GM23338 (cell line): ENCODE measurements around the gene RAB5B. TPM values are rescaled to one million over a fixed set of nuclear protein-coding genes. Genes with fewer than 3 reads are reported as not detected.

Experiments used
- ATAC-seq: fragments of 200-7000 bp; cut with Tn5 transposase; 3 replicates; pipeline ENCODE4 v1.9.1; 2020
- DNase-seq: peaks from one replicate; pipeline ENCODE4 v3.0.0-alpha.2; 2015; ENCODE audit warnings: low spot score
- H2AFZ ChIP-seq: fragments of 200-600 bp; sonication (generic); 2 replicates; pipeline ENCODE4 v1.8.0; 2016; ENCODE audit warnings: antibody characterized with exemption, mild to moderate bottlenecking, moderate library complexity
- H3F3A ChIP-seq: fragments of 200-600 bp; sonication (generic); replicated peaks from 2 replicates; pipeline ENCODE4 v1.8.0; 2017; ENCODE audit warnings: antibody characterized with exemption, mixed run types, low read depth
- H3K27ac ChIP-seq: fragments of 200-600 bp; sonication (generic); 2 replicates; pipeline ENCODE4 v1.6.1; 2016; ENCODE audit warnings: low read depth
- H3K27me3 ChIP-seq: fragments of 200-600 bp; sonication (generic); 2 replicates; pipeline ENCODE4 v1.8.0; 2016; ENCODE audit warnings: mild to moderate bottlenecking, mixed run types, moderate library complexity; ENCODE audit not compliant: insufficient read depth
- H3K36me3 ChIP-seq: fragments of 200-600 bp; sonication (generic); 2 replicates; pipeline ENCODE4 v1.8.0; 2016; ENCODE audit warnings: mild to moderate bottlenecking; ENCODE audit not compliant: insufficient read depth
- H3K4me1 ChIP-seq: fragments of 200-600 bp; sonication (generic); 2 replicates; pipeline ENCODE4 v1.8.0; 2016; ENCODE audit warnings: mild to moderate bottlenecking, moderate library complexity; ENCODE audit not compliant: insufficient read depth
- H3K4me2 ChIP-seq: fragments of 200-600 bp; sonication (generic); 2 replicates; pipeline ENCODE4 v1.7.1; 2017; ENCODE audit warnings: mixed run types
- H3K4me3 ChIP-seq: fragments of 200-600 bp; sonication (generic); 2 replicates; pipeline ENCODE4 v1.6.1; 2016; ENCODE audit warnings: mixed run types
- H3K79me2 ChIP-seq: fragments of 200-600 bp; sonication (generic); replicated peaks from 2 replicates; pipeline ENCODE4 v1.8.0; 2017; ENCODE audit warnings: mild to moderate bottlenecking; ENCODE audit not compliant: insufficient read depth
- H3K9me2 ChIP-seq: fragments of 200-600 bp; sonication (generic); 2 replicates; pipeline ENCODE4 v1.8.0; 2017; ENCODE audit not compliant: insufficient read depth
- H4K20me1 ChIP-seq: fragments of 200-600 bp; sonication (generic); replicated peaks from 2 replicates; pipeline ENCODE4 v1.8.0; 2017; ENCODE audit warnings: mild to moderate bottlenecking; ENCODE audit not compliant: insufficient read depth
- H3K27ac Mint-ChIP-seq: 2 replicates; pipeline ENCODE4 v1.8.0; 2020; ENCODE audit warnings: inconsistent platforms, mild to moderate bottlenecking, moderate library complexity, mixed read lengths
- H3K27me3 Mint-ChIP-seq: 3 replicates; pipeline ENCODE4 v1.8.0; 2022; ENCODE audit warnings: low read depth, mild to moderate bottlenecking, moderate library complexity, mixed read lengths, inconsistent platforms; ENCODE audit not compliant: insufficient read depth, poor library complexity
- H3K36me3 Mint-ChIP-seq: 3 replicates; pipeline ENCODE4 v1.8.0; 2021; ENCODE audit warnings: low read depth, mild to moderate bottlenecking, inconsistent platforms, moderate library complexity, mixed read lengths
- H3K4me1 Mint-ChIP-seq: 3 replicates; pipeline ENCODE4 v1.8.0; 2020; ENCODE audit warnings: mild to moderate bottlenecking, inconsistent platforms, mixed read lengths
- H3K4me3 Mint-ChIP-seq: 3 replicates; pipeline ENCODE4 v1.8.0; 2021; ENCODE audit warnings: moderate library complexity, mild to moderate bottlenecking, inconsistent platforms, mixed read lengths
- H3K9me3 Mint-ChIP-seq: 3 replicates; pipeline ENCODE4 v1.8.0; 2020; ENCODE audit warnings: moderate library complexity, mild to moderate bottlenecking, inconsistent platforms, mixed read lengths
- CTCF ChIP-seq, 2 experiments: fragments of 200-600 bp in 1 of 2; sonication (generic) in 1 of 2; conservative IDR thresholded peaks; 2 replicates each; pipeline versions ENCODE4 v1.5.1 to v1.6.1; 2016 to 2017; ENCODE audit warnings: antibody characterized with exemption in 2 of 2, low read depth in 2 of 2, mild to moderate bottlenecking in 2 of 2, moderate library complexity in 1 of 2
- ETS1 ChIP-seq: IDR thresholded peaks from 2 replicates; pipeline ENCODE4 v1.6.1; 2016; ENCODE audit warnings: antibody characterized with exemption
- EZH2 ChIP-seq: fragments of 200-600 bp; sonication (generic); IDR thresholded peaks from one replicate; pipeline ENCODE4 v1.8.0; 2017; ENCODE audit warnings: antibody characterized with exemption, mild to moderate bottlenecking, low read depth; ENCODE audit not compliant: unreplicated experiment
- EZH2phosphoT487 ChIP-seq: fragments of 200-600 bp; sonication (generic); IDR thresholded peaks from one replicate; pipeline ENCODE4 v1.8.1; 2018; ENCODE audit warnings: antibody characterized with exemption; ENCODE audit not compliant: unreplicated experiment
- JUNB ChIP-seq: IDR thresholded peaks from one replicate; pipeline ENCODE4 v1.6.1; 2016; ENCODE audit warnings: antibody characterized with exemption; ENCODE audit not compliant: unreplicated experiment
- NANOG ChIP-seq: IDR thresholded peaks from 2 replicates; pipeline ENCODE4 v1.6.1; 2016; ENCODE audit warnings: antibody characterized with exemption, borderline replicate concordance
- REST ChIP-seq: IDR thresholded peaks from one replicate; pipeline ENCODE4 v1.6.1; 2018; ENCODE audit warnings: antibody characterized with exemption; ENCODE audit not compliant: unreplicated experiment
- STAT1 ChIP-seq: IDR thresholded peaks from one replicate; pipeline ENCODE4 v1.6.1; 2016; ENCODE audit warnings: antibody characterized with exemption; ENCODE audit not compliant: unreplicated experiment
- ZNF331 ChIP-seq: fragments of 250-450 bp; sonication (Bioruptor Pico); IDR thresholded peaks from 2 replicates; pipeline ENCODE4 v1.5.0; 2020; ENCODE audit warnings: low read depth, mild to moderate bottlenecking, moderate library complexity
- ZNF462 ChIP-seq: fragments of 250-450 bp; sonication (Bioruptor Pico); IDR thresholded peaks from 2 replicates; pipeline ENCODE4 v1.5.0; 2020; ENCODE audit warnings: mild to moderate bottlenecking, moderate library complexity
- polyA plus RNA-seq: library from polyadenylated mRNA; unstranded; fragments of >200 nt; fragmentation: Nextera tagmentation; extraction: Ambion mirVana; gene quantifications from 2 replicates; pipeline ENCODE4 v1.2.1, GENCODE V29; 2016
- total RNA-seq: library from RNA; depleted of rRNA; stranded (reverse); fragments of >200 nt; shearing (Covaris generic); gene quantifications from 2 replicates; pipeline ENCODE4 v1.2.3, GENCODE V29; 2014

The RAB5B gene
- total and polyA plus RNA-seq, 2 experiments from 2014 or later, result 19.7 to 46.5 TPM

GRCh38 chr12:55946553-55946952 lies 27.3 kb upstream of the RAB5B start:
- Mint-ChIP-seq H3K36me3 (no peaks in the 10 kb centered on the region), H3K27ac (no peak overlapping the region), H3K27me3 (peaks cover 2% of the 10 kb centered on the region), H3K9me3 (no peaks in the 10 kb centered on the region), H3K4me1 (no peaks in the 10 kb centered on the region), H3K4me3 (no peak overlapping the region)
- no peaks in the 10 kb centered on the region for H3K4me1 ChIP-seq
- 0 out of 2 replicates have a peak, but pooled peaks cover 3% of the 10 kb centered on the region for H3F3A ChIP-seq
- H3K4me3 ChIP-seq, result no peak overlapping the region
- H3K36me3 ChIP-seq, result no peaks in the 10 kb centered on the region
- H3K79me2 ChIP-seq, result no peaks in the 10 kb centered on the region
- DNase-seq (no peak), ATAC-seq (no peak)
- TF ChIP-seq STAT1, result no peak
- no peak for TF ChIP-seq REST
- no peak for TF ChIP-seq CTCF (conservative IDR thresholded peaks at IDR 0.05; ENCODE audit: low read depth in 2 of 2)
- TF ChIP-seq ZNF462, result no peak
- TF ChIP-seq ZNF331 (CRISPR knock-in tag), result no peak
- TF ChIP-seq EZH2phosphoT487, result no peak
- no peak for TF ChIP-seq ETS1
- TF ChIP-seq JUNB, result no peak
- TF ChIP-seq NANOG, result no peak
- no peak for TF ChIP-seq EZH2
- H3K4me2 ChIP-seq, result no peak overlapping the region
- H2AFZ ChIP-seq, result no peak overlapping the region
- no peaks in the 10 kb centered on the region; the same call in 1 of the 2 replicates for H4K20me1 ChIP-seq
- H3K27ac ChIP-seq, result no peak overlapping the region
- H3K27me3 ChIP-seq, result no peaks in the 10 kb centered on the region
- H3K9me2 ChIP-seq, result no peaks in the 10 kb centered on the region
